ENCODE data around the gene GRM5.

The GRM5 gene

DNA sequence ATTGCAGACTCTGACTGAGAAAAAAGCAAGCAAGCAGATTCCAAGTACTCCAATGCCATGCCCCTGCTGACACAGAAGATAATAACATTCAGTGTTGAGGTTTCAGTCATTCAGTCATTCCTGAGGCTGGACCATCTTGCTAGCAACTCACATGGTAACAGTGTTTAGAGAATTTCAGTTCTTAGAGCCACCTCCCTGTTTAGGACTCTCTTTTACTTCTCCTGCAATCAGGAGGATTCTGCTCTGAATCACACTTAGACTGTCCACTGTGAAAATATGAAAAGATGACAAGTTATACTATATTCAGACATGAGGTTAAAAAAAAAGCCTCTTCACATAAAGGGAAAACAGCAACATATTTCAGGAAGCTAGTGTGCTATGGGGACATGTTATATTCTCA lies 544.4 kb downstream of the GRM5 start:
- TF ChIP-seq, protein P1, sequence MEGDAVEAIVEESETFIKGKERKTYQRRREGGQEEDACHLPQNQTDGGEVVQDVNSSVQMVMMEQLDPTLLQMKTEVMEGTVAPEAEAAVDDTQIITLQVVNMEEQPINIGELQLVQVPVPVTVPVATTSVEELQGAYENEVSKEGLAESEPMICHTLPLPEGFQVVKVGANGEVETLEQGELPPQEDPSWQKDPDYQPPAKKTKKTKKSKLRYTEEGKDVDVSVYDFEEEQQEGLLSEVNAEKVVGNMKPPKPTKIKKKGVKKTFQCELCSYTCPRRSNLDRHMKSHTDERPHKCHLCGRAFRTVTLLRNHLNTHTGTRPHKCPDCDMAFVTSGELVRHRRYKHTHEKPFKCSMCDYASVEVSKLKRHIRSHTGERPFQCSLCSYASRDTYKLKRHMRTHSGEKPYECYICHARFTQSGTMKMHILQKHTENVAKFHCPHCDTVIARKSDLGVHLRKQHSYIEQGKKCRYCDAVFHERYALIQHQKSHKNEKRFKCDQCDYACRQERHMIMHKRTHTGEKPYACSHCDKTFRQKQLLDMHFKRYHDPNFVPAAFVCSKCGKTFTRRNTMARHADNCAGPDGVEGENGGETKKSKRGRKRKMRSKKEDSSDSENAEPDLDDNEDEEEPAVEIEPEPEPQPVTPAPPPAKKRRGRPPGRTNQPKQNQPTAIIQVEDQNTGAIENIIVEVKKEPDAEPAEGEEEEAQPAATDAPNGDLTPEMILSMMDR (IDR thresholded peaks at IDR 0.05; ENCODE audit: control insufficient read depth, extremely low read depth, insufficient read depth) = no peak
- no peak overlapping the region for H3K4me3 ChIP-seq (ENCODE audit: low read depth, low read length)
- no peak for DNase-seq (ENCODE audit: low read depth)

DNA sequence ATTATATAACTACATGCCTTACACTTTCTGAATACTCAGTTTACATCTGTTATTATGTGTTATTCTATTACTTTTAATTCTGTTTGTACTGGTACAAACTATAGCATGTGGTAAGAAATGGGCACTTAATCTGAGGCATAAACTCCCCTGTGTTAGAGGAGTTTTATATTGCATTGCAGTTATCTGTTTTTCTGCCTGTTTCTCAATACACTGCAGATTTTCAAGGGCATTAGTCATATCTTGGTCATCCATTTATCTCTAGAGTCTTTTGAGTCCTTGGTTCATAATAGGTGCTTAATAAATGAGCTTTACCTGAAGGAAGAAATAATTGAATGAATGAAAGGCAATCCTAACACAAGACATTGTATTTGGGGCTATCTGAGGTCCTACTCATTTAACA lies 545.4 kb downstream of the GRM5 start:
- H3K4me3 ChIP-seq (ENCODE audit: low read depth, low read length) = no peak overlapping the region
- DNase-seq (ENCODE audit: low read depth) = no peak
- TF ChIP-seq, protein P1 (IDR thresholded peaks at IDR 0.05; ENCODE audit: control insufficient read depth, extremely low read depth, insufficient read depth) = no peak

DNA sequence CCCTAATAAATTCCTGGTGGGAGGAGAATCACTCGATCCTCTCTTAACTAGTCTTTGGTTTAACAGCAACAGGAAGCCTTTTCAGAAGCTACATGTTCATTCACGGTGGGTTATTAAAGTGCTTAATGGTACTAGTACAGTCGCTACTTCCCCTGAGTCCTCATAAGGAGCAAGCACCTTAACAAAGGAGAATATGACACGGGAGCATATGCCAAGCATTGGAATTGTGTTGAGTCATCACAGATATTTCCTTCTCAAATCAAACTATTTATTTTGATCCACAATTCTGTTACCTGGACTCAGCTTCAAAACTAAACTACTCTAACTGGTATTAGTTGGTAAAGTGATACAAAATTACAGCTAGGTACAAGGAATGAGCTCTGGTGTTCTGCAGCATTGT lies 550.8 kb downstream of the GRM5 start:
- no peak for DNase-seq (ENCODE audit: low read depth)
- TF ChIP-seq, protein P1 (IDR thresholded peaks at IDR 0.05; ENCODE audit: control insufficient read depth, extremely low read depth, insufficient read depth) = no peak
- H3K4me3 ChIP-seq (ENCODE audit: low read depth, low read length) = no peak overlapping the region

DNA sequence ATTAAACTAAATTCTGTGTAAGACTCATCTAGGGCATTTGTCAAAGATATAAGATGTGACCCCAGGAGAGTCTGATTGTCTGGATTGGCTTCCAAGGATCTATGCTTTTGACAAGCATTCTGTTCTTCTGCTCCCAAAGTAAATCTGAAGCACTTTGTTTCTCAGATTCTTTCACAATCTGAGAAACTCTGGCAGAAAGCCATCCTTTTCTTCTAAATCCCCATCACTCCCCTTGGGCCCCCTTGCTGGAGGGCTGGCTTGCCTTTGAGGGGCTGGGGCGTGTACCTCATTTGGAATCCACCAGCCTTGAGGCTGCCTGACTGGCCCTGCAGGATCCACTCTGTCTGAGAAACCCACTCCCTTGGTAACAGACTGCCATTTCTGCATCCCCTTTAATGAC lies 554.8 kb downstream of the GRM5 start:
- TF ChIP-seq, protein P1 (IDR thresholded peaks at IDR 0.05; ENCODE audit: control insufficient read depth, extremely low read depth, insufficient read depth) = no peak
- no peak for DNase-seq (ENCODE audit: low read depth)
- H3K4me3 ChIP-seq (ENCODE audit: low read depth, low read length) = no peak overlapping the region

DNA sequence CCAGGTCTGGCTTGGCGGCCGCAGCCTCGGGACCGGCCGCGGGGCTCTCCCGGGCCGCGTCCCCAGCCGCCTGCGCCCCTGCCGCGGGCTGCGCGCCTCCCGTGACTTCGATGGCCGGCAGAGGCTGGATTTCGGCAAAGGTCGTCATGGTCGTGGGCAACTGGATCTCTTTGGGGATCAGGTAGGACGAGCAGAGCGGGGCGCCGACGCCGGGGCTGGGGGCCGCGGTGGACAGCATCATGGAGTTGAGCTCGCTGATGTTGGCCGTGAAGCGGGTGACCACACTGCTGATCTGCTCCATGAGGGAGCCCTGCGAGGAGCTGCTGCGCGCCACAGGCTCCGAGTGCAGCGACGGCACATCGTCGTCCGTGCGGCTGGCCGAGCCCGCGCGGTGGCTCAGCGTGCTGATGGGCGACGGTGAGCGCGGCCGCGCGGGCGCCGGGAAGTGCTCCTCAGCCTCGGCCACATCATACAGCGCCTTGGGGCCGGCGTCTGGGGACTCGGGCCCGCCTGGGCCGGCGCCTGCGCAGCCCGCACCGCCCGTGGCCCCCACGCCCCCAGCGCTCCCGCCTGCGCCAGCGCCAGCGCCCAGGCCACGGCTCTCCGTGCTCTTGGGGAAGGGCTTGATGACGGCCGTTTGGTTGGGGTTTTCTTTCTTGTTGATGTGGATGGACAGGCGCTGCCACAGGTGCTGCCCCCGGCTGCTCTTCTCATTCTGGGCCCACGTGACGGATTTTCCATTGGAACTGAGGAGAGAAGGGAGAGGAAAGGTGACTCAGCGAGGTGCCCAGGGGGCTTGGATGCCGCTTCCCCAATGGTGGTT lies 556.8 kb downstream of the GRM5 start:
- DNase-seq (ENCODE audit: low read depth) = no peak
- TF ChIP-seq, protein P1 (IDR thresholded peaks at IDR 0.05; ENCODE audit: control insufficient read depth, extremely low read depth, insufficient read depth) = no peak
- H3K4me3 ChIP-seq (ENCODE audit: low read depth, low read length) = no peak overlapping the region

DNA sequence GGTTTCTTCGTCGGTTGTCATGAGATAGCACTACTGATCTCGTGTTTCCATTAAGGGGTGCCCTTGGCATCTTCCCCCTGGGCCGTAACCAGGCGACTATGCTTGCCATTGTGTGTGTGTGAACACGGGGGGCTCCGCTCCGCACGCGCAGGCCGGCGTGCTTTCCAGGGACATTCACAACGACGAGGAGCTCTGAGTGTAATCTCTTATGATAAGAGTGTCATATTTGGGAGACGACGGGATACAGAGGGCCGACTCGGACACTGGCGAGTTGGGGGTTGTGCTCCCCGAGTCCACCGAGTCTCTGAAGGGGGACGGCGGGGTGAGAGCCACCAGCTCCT lies 557.4 kb downstream of the GRM5 start:
- TF ChIP-seq, protein P1 (IDR thresholded peaks at IDR 0.05; ENCODE audit: control insufficient read depth, extremely low read depth, insufficient read depth) = no peak
- no peak for DNase-seq (ENCODE audit: low read depth)
- no peak overlapping the region for H3K4me3 ChIP-seq (ENCODE audit: low read depth, low read length)

Measured in LNCaP clone FGC (cell line).